PC-3 (cell line): Measurements from ENCODE around the gene CCT6B. TPM values are rescaled to one million over a fixed set of nuclear protein-coding genes. Genes with fewer than 3 reads are reported as not detected.

ENCODE experiments used
- ATAC-seq: fragments of 200-7000 bp; cut with Tn5 transposase; 2 replicates; pipeline ENCODE4 v1.9.1; 2020; ENCODE audit warnings: mild to moderate bottlenecking, moderate library complexity
- Bru-seq: library from RNA; stranded (reverse); fragments of 400-500 nt; gene quantifications from one replicate; lab custom pipeline; 2021; lab: Mats Ljungman, UMichigan
- BruChase-seq, 2 experiments: library from RNA; stranded (reverse); fragments of 400-500 nt; gene quantifications; one replicate each; lab custom pipeline; 2021; lab: Mats Ljungman, UMichigan
- BruUV-seq: library from RNA; stranded (reverse); fragments of 400-500 nt; replicated peaks from 2 replicates; lab custom pipeline; 2021; lab: Mats Ljungman, UMichigan
- CTCF ChIA-PET: fragments of 300-600 bp; sonication (Branson Sonifier 250); formaldehyde crosslinking; loops from one replicate; lab custom pipeline; 2022; ENCODE audit warnings: antibody characterized with exemption; lab: Charles Lee
- POLR2A ChIA-PET: fragments of 300-600 bp; sonication (Branson Sonifier 250); formaldehyde crosslinking; loops from one replicate; lab custom pipeline; 2022; ENCODE audit warnings: antibody characterized with exemption; ENCODE audit not compliant: unreplicated experiment; lab: Charles Lee
- DNase-seq: peaks from one replicate; pipeline ENCODE4 v3.0.0-alpha.2; 2015
- H2AFZ ChIP-seq: fragments of 300-600 bp; sonication (generic); 2 replicates; pipeline ENCODE4 v1.6.0; 2016; ENCODE audit warnings: antibody characterized with exemption, low read length
- H3F3A ChIP-seq: fragments of 300-600 bp; sonication (generic); one replicate; pipeline ENCODE4 v1.6.0; 2017; ENCODE audit warnings: antibody characterized with exemption, low read length, control low read depth, mild to moderate bottlenecking; ENCODE audit not compliant: unreplicated experiment
- H3K27ac ChIP-seq: fragments of 300-600 bp; sonication (generic); 2 replicates; pipeline ENCODE4 v1.5.1; 2016; ENCODE audit warnings: mild to moderate bottlenecking, low read length
- H3K27me3 ChIP-seq: fragments of 300-600 bp; sonication (generic); 2 replicates; pipeline ENCODE4 v1.6.1; 2016; ENCODE audit warnings: low read length, mixed read lengths
- H3K36me3 ChIP-seq: fragments of 300-600 bp; sonication (generic); 2 replicates; pipeline ENCODE4 v1.6.1; 2016; ENCODE audit warnings: low read depth, mixed run types, low read length, mixed read lengths
- H3K4me1 ChIP-seq: fragments of 300-600 bp; sonication (generic); 2 replicates; pipeline ENCODE4 v1.5.1; 2016; ENCODE audit warnings: low read length; ENCODE audit not compliant: insufficient read depth
- H3K4me2 ChIP-seq: fragments of 300-600 bp; sonication (generic); 2 replicates; pipeline ENCODE4 v1.6.0; 2016; ENCODE audit warnings: low read length
- H3K4me3 ChIP-seq: fragments of 300-600 bp; sonication (generic); 2 replicates; pipeline ENCODE4 v1.5.1; 2016; ENCODE audit warnings: mild to moderate bottlenecking, low read length, mixed read lengths
- H3K79me2 ChIP-seq: fragments of 300-600 bp; sonication (generic); 2 replicates; pipeline ENCODE4 v1.6.1; 2017; ENCODE audit warnings: low read length, mixed read lengths
- H3K9ac ChIP-seq: fragments of 300-600 bp; sonication (generic); 2 replicates; pipeline ENCODE4 v1.6.0; 2016; ENCODE audit warnings: mild to moderate bottlenecking, low read length
- H3K9me2 ChIP-seq: fragments of 300-600 bp; sonication (generic); replicated peaks from 2 replicates; pipeline ENCODE4 v1.6.1; 2016; ENCODE audit warnings: mixed run types, low read length, mixed read lengths
- H3K9me3 ChIP-seq: fragments of 300-600 bp; sonication (generic); 2 replicates; pipeline ENCODE4 v1.6.1; 2016; ENCODE audit warnings: low read length, mixed read lengths
- H4K20me1 ChIP-seq: fragments of 300-600 bp; sonication (generic); 2 replicates; pipeline ENCODE4 v1.6.1; 2016; ENCODE audit warnings: low read length, mixed read lengths
- CTCF ChIP-seq: fragments of 300-600 bp; sonication (generic); conservative IDR thresholded peaks from 2 replicates; pipeline ENCODE4 v1.5.1; 2017; ENCODE audit warnings: antibody characterized with exemption, low read depth, mild to moderate bottlenecking, low read length
- EZH2 ChIP-seq: fragments of 300-600 bp; sonication (generic); IDR thresholded peaks from one replicate; pipeline ENCODE4 v1.6.1; 2017; ENCODE audit warnings: antibody characterized with exemption, mild to moderate bottlenecking, low read length; ENCODE audit not compliant: unreplicated experiment
- EZH2phosphoT487 ChIP-seq: fragments of 300-600 bp; sonication (generic); IDR thresholded peaks from 2 replicates; pipeline ENCODE4 v1.6.1; 2018; ENCODE audit warnings: mild to moderate bottlenecking, antibody characterized with exemption, low read length, borderline replicate concordance
- intact Hi-C: fragments of 100-400 bp; cut with micrococcal nuclease; formaldehyde crosslinking; loops from 2 replicates; pipeline ENCODE4 v1.9.0; 2023
- long read RNA-seq: library from polyadenylated mRNA; unstranded; transcript quantifications from one replicate; pipeline ENCODE4 v2.0.0, GENCODE V29; 2021; ENCODE audit not compliant: unreplicated experiment
- total RNA-seq: library from RNA; depleted of rRNA; stranded (reverse); fragments of >200 nt; gene quantifications from 2 replicates; pipeline ENCODE4 v1.2.3, GENCODE V29; 2014; rRNA removed

CCT6B gene
- total RNA-seq (0.33 TPM in 1 of 2 replicates, not detected in the other), Bru-seq, nascent RNA (percentile 37 among the genes with signal in this experiment), BruChase-seq, experiment 1, labeled RNA remaining after a 6-hour chase (percentile 39 among the genes with signal in this experiment), BruChase-seq, experiment 2, labeled RNA remaining after a 2-hour chase (percentile 44 among the genes with signal in this experiment)
- long read RNA-seq, partial matches to known transcripts, result 0 of 2 reads
- long read RNA-seq, other reads (novel, unspliced or antisense), result 2 of 2 reads

GRCh38 chr17:34961093-34961911 is at the start of gene CCT6B, which contains the start of gene ZNF830:
Gene CCT6B (minus strand): TSS chr17:34961460. CDS start chr17:34961393, 67 bp downstream.
Gene ZNF830 (plus strand): TSS chr17:34961540. CDS start chr17:34961567, 27 bp downstream.
- TSS peak; percentile 75 for BruUV-seq
- H3K4me1 ChIP-seq, result peaks cover 15% of the 10 kb centered on the region
- CTCF ChIA-PET, result no interaction called here
- ATAC-seq, result peak; percentile 70
- peak within 1 kb of the TSS; percentile 95 for H3K4me2 ChIP-seq
- peak within 1 kb of the TSS; percentile 58 for H3K27ac ChIP-seq
- peak; percentile 85 for DNase-seq
- H3K4me3 ChIP-seq, result peak within 1 kb of the TSS; percentile 79
- H3K79me2 ChIP-seq, result peaks cover 27% of the 10 kb centered on the region
- no peaks in the 10 kb centered on the region for H3F3A ChIP-seq
- peak within 1 kb of the TSS; percentile 85 for H3K9ac ChIP-seq
- peak within 1 kb of the TSS; percentile 95 for H2AFZ ChIP-seq
- TF ChIP-seq EZH2phosphoT487 (no peak), EZH2 (no peak), CTCF (no peak)
- 0 out of 2 replicates have a peak, but pooled peaks cover 3% of the 10 kb centered on the region for H3K9me2 ChIP-seq
- peaks cover 5% of the 10 kb centered on the region; the same call in 1 of the 2 replicates for H3K36me3 ChIP-seq
- POLR2A ChIA-PET, result no interaction called here
- H4K20me1 ChIP-seq, result no peaks in the 10 kb centered on the region
- intact Hi-C loops, result no loop called here
- no peaks in the 10 kb centered on the region for H3K27me3 ChIP-seq
- H3K9me3 ChIP-seq, result no peaks in the 10 kb centered on the region

GRCh38 chr17:35010093-35010492 is 48.8 kb upstream of the CCT6B start:
- Histone ChIP-seq H3K9me3 (no peaks in the 10 kb centered on the region), H2AFZ (no peak overlapping the region), H3K79me2 (no peaks in the 10 kb centered on the region), H3F3A (no peaks in the 10 kb centered on the region), H3K36me3 (peaks cover 42% of the 10 kb centered on the region), H4K20me1 (no peaks in the 10 kb centered on the region), H3K9ac (no peak overlapping the region), H3K4me3 (no peak overlapping the region), H3K4me2 (no peak overlapping the region), H3K9me2 (no peaks in the 10 kb centered on the region), H3K27ac (no peak overlapping the region), H3K27me3 (no peaks in the 10 kb centered on the region), H3K4me1 (no peaks in the 10 kb centered on the region)
- no peak for TF ChIP-seq EZH2phosphoT487
- TF ChIP-seq CTCF, result no peak
- no peak for TF ChIP-seq EZH2
- DNase-seq (no peak), ATAC-seq (no peak)
- POLR2A ChIA-PET, result no interaction called here
- intact Hi-C loops, result no loop called here
- CTCF ChIA-PET, result no interaction called here
- no TSS peak for BruUV-seq
